ENCODE results near the gene SNX33. TPM values are rescaled to one million over a fixed set of nuclear protein-coding genes. Genes with fewer than 3 reads are reported as not detected.

The SNX33 gene
- total and polyA plus RNA-seq, 2 of the 13 experiments (the other 11 are each of a cell fraction or from before 2014, with no cell fraction given) = 11.0 to 11.6 TPM

DNA sequence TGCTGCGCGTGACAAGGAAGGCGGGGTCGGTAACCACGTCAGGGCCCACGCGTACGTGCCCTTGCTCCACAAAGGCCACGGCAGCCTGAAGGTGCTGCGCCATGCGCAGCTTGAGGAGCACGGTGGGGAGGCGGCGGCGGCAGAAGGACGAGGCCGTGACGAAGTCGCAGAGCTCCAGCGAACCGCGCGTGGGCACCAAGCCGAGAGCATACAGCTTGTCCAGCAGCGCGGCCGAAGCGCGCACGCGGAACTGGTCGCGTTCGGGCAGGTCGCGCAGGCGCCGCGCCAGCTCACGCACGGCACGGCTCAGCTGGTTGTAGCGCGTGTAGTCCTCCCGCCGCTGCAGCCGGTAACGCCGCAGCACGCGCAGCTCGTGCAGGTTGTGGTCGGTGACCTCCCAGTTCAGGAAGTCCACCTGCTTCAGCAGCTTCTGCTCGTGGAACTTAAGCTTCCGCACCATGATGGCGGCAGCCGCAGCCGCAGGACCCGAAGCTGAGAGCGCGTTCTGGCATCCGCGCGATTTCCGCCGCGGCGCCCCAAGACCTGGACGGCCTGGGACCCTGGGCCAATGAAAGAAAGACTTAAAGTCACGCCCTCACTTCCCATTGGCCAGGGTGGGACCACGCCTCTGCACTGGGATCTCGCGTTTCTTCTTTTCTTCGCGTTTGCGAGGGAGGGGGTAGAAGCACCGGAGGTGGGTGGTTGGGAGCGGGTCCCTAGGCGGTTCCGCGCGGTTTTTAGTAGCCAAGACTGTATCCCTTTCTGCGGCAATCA, 7.8 kb upstream of the SNX33 start, which contains the start of gene IMP3 (continued):
- TF ChIP-seq, protein P1, sequence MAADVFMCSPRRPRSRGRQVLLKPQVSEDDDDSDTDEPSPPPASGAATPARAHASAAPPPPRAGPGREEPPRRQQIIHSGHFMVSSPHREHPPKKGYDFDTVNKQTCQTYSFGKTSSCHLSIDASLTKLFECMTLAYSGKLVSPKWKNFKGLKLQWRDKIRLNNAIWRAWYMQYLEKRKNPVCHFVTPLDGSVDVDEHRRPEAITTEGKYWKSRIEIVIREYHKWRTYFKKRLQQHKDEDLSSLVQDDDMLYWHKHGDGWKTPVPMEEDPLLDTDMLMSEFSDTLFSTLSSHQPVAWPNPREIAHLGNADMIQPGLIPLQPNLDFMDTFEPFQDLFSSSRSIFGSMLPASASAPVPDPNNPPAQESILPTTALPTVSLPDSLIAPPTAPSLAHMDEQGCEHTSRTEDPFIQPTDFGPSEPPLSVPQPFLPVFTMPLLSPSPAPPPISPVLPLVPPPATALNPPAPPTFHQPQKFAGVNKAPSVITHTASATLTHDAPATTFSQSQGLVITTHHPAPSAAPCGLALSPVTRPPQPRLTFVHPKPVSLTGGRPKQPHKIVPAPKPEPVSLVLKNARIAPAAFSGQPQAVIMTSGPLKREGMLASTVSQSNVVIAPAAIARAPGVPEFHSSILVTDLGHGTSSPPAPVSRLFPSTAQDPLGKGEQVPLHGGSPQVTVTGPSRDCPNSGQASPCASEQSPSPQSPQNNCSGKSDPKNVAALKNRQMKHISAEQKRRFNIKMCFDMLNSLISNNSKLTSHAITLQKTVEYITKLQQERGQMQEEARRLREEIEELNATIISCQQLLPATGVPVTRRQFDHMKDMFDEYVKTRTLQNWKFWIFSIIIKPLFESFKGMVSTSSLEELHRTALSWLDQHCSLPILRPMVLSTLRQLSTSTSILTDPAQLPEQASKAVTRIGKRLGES (CRISPR knock-in tag; IDR thresholded peaks at IDR 0.05; ENCODE audit: borderline replicate concordance) = no peak
- TF ChIP-seq GPN1 (CRISPR knock-in tag; IDR thresholded peaks at IDR 0.05; ENCODE audit: borderline replicate concordance) = peak; percentile 83; the same call in 1 of the 2 replicates
- TF ChIP-seq ZFP36L1 (CRISPR knock-in tag; IDR thresholded peaks at IDR 0.05) = no peak
- peak; percentile 94 for TF ChIP-seq THAP9 (CRISPR knock-in tag; IDR thresholded peaks at IDR 0.05; ENCODE audit: borderline replicate concordance)
- TF ChIP-seq TFE3 (CRISPR knock-in tag; IDR thresholded peaks at IDR 0.05) = peak; percentile 10
- peak; percentile 86 for TF ChIP-seq ZNF781 (CRISPR knock-in tag; IDR thresholded peaks at IDR 0.05; ENCODE audit: borderline replicate concordance, not compliant biosample characterization)
- peak; percentile 78; the same call in 1 of the 2 replicates for TF ChIP-seq ZHX2 (IDR thresholded peaks at IDR 0.05; ENCODE audit: low read depth)
- TF ChIP-seq ZHX2 (CRISPR knock-in tag; IDR thresholded peaks at IDR 0.05; ENCODE audit: borderline replicate concordance) = no peak
- peak; percentile 28 for TF ChIP-seq HINFP (CRISPR knock-in tag; IDR thresholded peaks at IDR 0.05; ENCODE audit: low read depth)
- TF ChIP-seq ZNF329 (CRISPR knock-in tag; IDR thresholded peaks at IDR 0.05; ENCODE audit: low read depth) = peak; percentile 89
- TF ChIP-seq MXI1 (IDR thresholded peaks at IDR 0.05; ENCODE audit: borderline replicate concordance, low read depth, low read length) = peak; percentile 86; the same call in 2 of the 3 replicates
- TF ChIP-seq FIP1L1 (IDR thresholded peaks at IDR 0.05; ENCODE audit: borderline replicate concordance, insufficient read depth, low read depth, low read length) = no peak
